GM12878 (cell line): Measurements from ENCODE around the gene PITPNM3. TPM values are rescaled to one million over a fixed set of nuclear protein-coding genes. Genes with fewer than 3 reads are reported as not detected.

Experiments used
- ATAC-seq: fragments of 200-7000 bp; cut with Tn5 transposase; 3 replicates; pipeline ENCODE4 v1.9.1; 2020; ENCODE audit warnings: mild to moderate bottlenecking, moderate library complexity
- BruUV-seq: library from RNA; stranded (reverse); fragments of 400-500 nt; replicated peaks from 2 replicates; lab custom pipeline; 2021; lab: Mats Ljungman, UMichigan
- CTCF ChIA-PET: fragments of 300-600 bp; sonication (Branson Sonifier 250); formaldehyde crosslinking; extraction: SDS; loops from one replicate; lab custom pipeline; 2021; ENCODE audit warnings: inconsistent platforms; lab: Yijun Ruan, JAX
- POLR2A ChIA-PET: fragments of 350-600 bp; formaldehyde crosslinking; extraction: SDS; loops from one replicate; lab custom pipeline; 2021; ENCODE audit warnings: inconsistent platforms; lab: Charles Lee
- RAD21 ChIA-PET: fragments of 300-600 bp; sonication (Branson Sonifier 250); formaldehyde crosslinking; loops from one replicate; lab custom pipeline; 2023; ENCODE audit warnings: antibody characterized with exemption; ENCODE audit not compliant: unreplicated experiment; lab: Charles Lee
- SMC1A ChIA-PET: fragments of 300-600 bp; sonication (Branson Sonifier 250); formaldehyde crosslinking; loops from one replicate; lab custom pipeline; 2023; ENCODE audit not compliant: unreplicated experiment, uncharacterized antibody; lab: Charles Lee
- DNase-seq: peaks from one replicate; pipeline ENCODE4 v3.0.0-alpha.2; 2011; ENCODE audit warnings: low read depth, low spot score
- FAIRE-seq: peaks from 3 replicates; lab custom pipeline; 2011; peaks lifted over from hg19 to GRCh38; lab: Jason Lieb, UNC
- H2AFZ ChIP-seq: 2 replicates; pipeline ENCODE4 v1.6.0; 2011; ENCODE audit warnings: low read depth, low read length, control low read depth; ENCODE audit not compliant: control insufficient read depth
- H3K27ac ChIP-seq: 2 replicates; pipeline ENCODE4 v1.5.1; 2011; ENCODE audit warnings: control low read depth; ENCODE audit not compliant: control insufficient read depth, insufficient read depth
- H3K27me3 ChIP-seq, 2 experiments: replicated peaks in 1 of 2; 2 replicates each; pipeline versions ENCODE4 v1.6.0 to v1.6.1; 2011; ENCODE audit warnings: low read length in 1 of 2; ENCODE audit not compliant: control insufficient read depth in 2 of 2, insufficient read depth in 2 of 2
- H3K36me3 ChIP-seq, 2 experiments: 2 replicates each; pipeline ENCODE4 v1.5.1; 2011; ENCODE audit warnings: low read length in 1 of 2; ENCODE audit not compliant: control insufficient read depth in 2 of 2, insufficient read depth in 2 of 2
- H3K4me1 ChIP-seq: 2 replicates; pipeline ENCODE4 v1.6.1; 2011; ENCODE audit warnings: mild to moderate bottlenecking, low read length, moderate library complexity, mixed read lengths; ENCODE audit not compliant: control insufficient read depth, insufficient read depth
- H3K4me2 ChIP-seq: 2 replicates; pipeline ENCODE4 v1.6.0; 2011; ENCODE audit warnings: control low read depth; ENCODE audit not compliant: control insufficient read depth, insufficient read depth
- H3K4me3 ChIP-seq: fragments of 200-600 bp; sonication (generic); 2 replicates; pipeline ENCODE4 v1.5.1; 2016
- H3K79me2 ChIP-seq: 2 replicates; pipeline ENCODE4 v1.6.0; 2011; ENCODE audit warnings: low read length; ENCODE audit not compliant: control insufficient read depth, insufficient read depth
- H3K9ac ChIP-seq: 2 replicates; pipeline ENCODE4 v1.8.0; 2011; ENCODE audit warnings: low read length, control low read depth, mixed read lengths; ENCODE audit not compliant: control insufficient read depth, insufficient read depth
- H3K9me3 ChIP-seq: replicated peaks from 3 replicates; pipeline ENCODE4 v1.5.1; 2011; ENCODE audit warnings: mild to moderate bottlenecking, low read length; ENCODE audit not compliant: control insufficient read depth, insufficient read depth
- H4K20me1 ChIP-seq: 2 replicates; pipeline ENCODE4 v1.6.0; 2011; ENCODE audit not compliant: control insufficient read depth, insufficient read depth
- FOXK2 ChIP-seq: fragments of 450-650 bp; IDR thresholded peaks from 2 replicates; pipeline ENCODE4 v1.6.1; 2017; ENCODE audit warnings: mild to moderate bottlenecking, moderate library complexity
- LARP7 ChIP-seq: fragments of 450-650 bp; IDR thresholded peaks from 2 replicates; pipeline ENCODE4 v1.6.1; 2017; ENCODE audit warnings: mild to moderate bottlenecking
- POU2F2 ChIP-seq: IDR thresholded peaks from 3 replicates; pipeline ENCODE4 v1.6.1; 2011; ENCODE audit warnings: low read depth, mild to moderate bottlenecking, low read length, borderline replicate concordance
- RAD21 ChIP-seq: IDR thresholded peaks from 2 replicates; pipeline ENCODE4 v1.6.1; 2011; ENCODE audit warnings: mild to moderate bottlenecking, low read depth, low read length, moderate library complexity; ENCODE audit not compliant: insufficient read depth
- SIX5 ChIP-seq: IDR thresholded peaks from 2 replicates; pipeline ENCODE4 v1.6.1; 2011; ENCODE audit warnings: mild to moderate bottlenecking, low read depth, low read length, moderate library complexity; ENCODE audit not compliant: severe bottlenecking
- SMAD1 ChIP-seq: fragments of 450-650 bp; IDR thresholded peaks from 2 replicates; pipeline ENCODE4 v1.6.1; 2018; ENCODE audit warnings: mild to moderate bottlenecking, low read depth; ENCODE audit not compliant: partially characterized antibody
- YY1 ChIP-seq: IDR thresholded peaks from 2 replicates; pipeline ENCODE4 v1.6.1; 2011; ENCODE audit warnings: low read depth, mild to moderate bottlenecking, low read length
- ZBED1 ChIP-seq: IDR thresholded peaks from 2 replicates; pipeline ENCODE4 v1.6.1; 2016; ENCODE audit warnings: borderline replicate concordance
- WGBS: methylation state at CpG from one replicate; pipeline ENCODE4 v1.1.6; 2016; ENCODE audit warnings: low lambda C conversion rate; ENCODE audit not compliant: insufficient replicate concordance, insufficient coverage; ENCODE audit errors: missing lambda C conversion rate; 5-methylcytosine and 5-hydroxymethylcytosine counted together
- in situ Hi-C: fragments of 300-500 bp; cut with MboI; formaldehyde crosslinking; loops from 9 replicates; pipeline ENCODE4 v1.14.3; 2018; ENCODE audit warnings: mixed read lengths
- intact Hi-C: fragments of 100-400 bp; cut with micrococcal nuclease; formaldehyde crosslinking; loops from one replicate; pipeline ENCODE4 v1.14.2; 2022; ENCODE audit not compliant: unreplicated experiment
- polyA plus RNA-seq, 11 experiments: library from polyadenylated mRNA; depleted of rRNA in 4 of 11; unstranded in 6 of 11; stranded (reverse) in 5 of 11; fragments of >200 nt; fragmentation: Nextera tagmentation in 4 of 11; fragmentation: Illumina TruSeq in 1 of 11; extraction: Ambion mirVana in 4 of 11; extraction: Trizol in 1 of 11; gene quantifications; 1 replicate in 1 of 11; 2 replicates in 10 of 11; pipeline versions ENCODE4 v1.2.1 to v1.2.3, GENCODE V29; 2011 to 2016; ENCODE audit warnings: inconsistent platforms in 2 of 11, missing spikeins in 2 of 11, low read depth in 1 of 11
- total RNA-seq, 4 experiments: library from RNA; depleted of rRNA in 3 of 4; stranded (reverse); fragments of >200 nt in 3 of 4; fragmentation: Illumina TruSeq in 1 of 4; extraction: Trizol in 1 of 4; gene quantifications; 2 replicates each; pipeline versions ENCODE4 v1.2.1 to v1.2.3, GENCODE V29; 2013 to 2021
- TF ChIP-seq, protein P1 (sequence below): fragments of 150-350 bp; IDR thresholded peaks from 2 replicates; pipeline ENCODE4 v1.6.1; 2014; ENCODE audit warnings: mild to moderate bottlenecking, low read depth, low read length
- TF ChIP-seq, protein P2 (sequence below): fragments of 450-650 bp; IDR thresholded peaks from 2 replicates; pipeline ENCODE4 v1.6.1; 2016; ENCODE audit warnings: mild to moderate bottlenecking
- TF ChIP-seq, protein P3 (sequence below): fragments of 450-650 bp; IDR thresholded peaks from 2 replicates; pipeline ENCODE4 v1.6.1; 2014; ENCODE audit warnings: mild to moderate bottlenecking
- TF ChIP-seq, protein P4 (sequence below): IDR thresholded peaks from 2 replicates; pipeline ENCODE4 v1.6.1; 2012; ENCODE audit warnings: improper control_type of control experiment, low read depth, low read length; ENCODE audit not compliant: insufficient replicate concordance

Gene PITPNM3
- total and polyA plus RNA-seq, 10 of the 15 experiments (the other 5 are each of a cell fraction or from before 2014, with no cell fraction given) = 0.02 to 0.49 (median 0.19) TPM; not detected in 1

DNA sequence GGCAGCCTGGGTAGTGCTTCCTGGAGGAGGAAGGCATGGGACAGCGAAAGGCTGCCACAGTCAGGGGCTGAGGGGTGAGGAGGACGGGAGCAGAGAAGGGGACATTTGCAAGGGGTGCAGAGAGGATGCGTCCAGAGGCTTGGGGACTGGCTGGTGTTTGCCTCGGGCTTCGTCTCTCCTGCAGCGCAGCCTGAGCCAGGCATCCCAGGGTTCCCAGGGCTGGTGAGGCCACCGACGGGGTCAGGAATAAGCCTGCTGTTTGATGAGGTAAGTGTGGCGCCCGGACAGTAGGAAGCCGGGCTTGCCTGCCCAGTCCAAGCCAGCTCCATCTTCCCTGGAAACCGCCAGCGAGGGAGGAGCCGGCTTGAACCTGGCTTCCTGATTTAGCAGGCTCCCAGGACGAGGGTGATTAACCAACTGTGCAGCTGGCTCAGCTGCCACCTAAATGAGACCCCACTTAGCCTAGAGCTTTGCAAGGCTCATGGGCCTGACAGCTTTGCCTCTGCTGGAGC lies 47.8 kb downstream of the PITPNM3 start:
- H3K36me3 ChIP-seq = no peaks in the 10 kb centered on the region
- H3K79me2 ChIP-seq = no peaks in the 10 kb centered on the region
- DNase-seq (no peak), ATAC-seq (no peak), FAIRE-seq (no peak)
- ChIA-PET RAD21 (no interaction called here), SMC1A (no interaction called here), CTCF (interaction anchor here (0.9 kb wide), 1 partner anchor 33 kb away, joined by 3 read pairs; no protein-coding TSS in a partner anchor)
- in situ Hi-C loops (no loop called here), intact Hi-C loops (no loop called here)
- no peak overlapping the region for H3K4me3 ChIP-seq
- no peaks in the 10 kb centered on the region for H3K27me3 ChIP-seq
- H2AFZ ChIP-seq = no peak overlapping the region
- H3K27ac ChIP-seq = no peak overlapping the region
- BruUV-seq = no TSS peak
- no peaks in the 10 kb centered on the region for H3K4me1 ChIP-seq
- H4K20me1 ChIP-seq = no peaks in the 10 kb centered on the region
- no peak overlapping the region for H3K4me2 ChIP-seq
- no peak overlapping the region for H3K9ac ChIP-seq
- TF ChIP-seq, protein P1, sequence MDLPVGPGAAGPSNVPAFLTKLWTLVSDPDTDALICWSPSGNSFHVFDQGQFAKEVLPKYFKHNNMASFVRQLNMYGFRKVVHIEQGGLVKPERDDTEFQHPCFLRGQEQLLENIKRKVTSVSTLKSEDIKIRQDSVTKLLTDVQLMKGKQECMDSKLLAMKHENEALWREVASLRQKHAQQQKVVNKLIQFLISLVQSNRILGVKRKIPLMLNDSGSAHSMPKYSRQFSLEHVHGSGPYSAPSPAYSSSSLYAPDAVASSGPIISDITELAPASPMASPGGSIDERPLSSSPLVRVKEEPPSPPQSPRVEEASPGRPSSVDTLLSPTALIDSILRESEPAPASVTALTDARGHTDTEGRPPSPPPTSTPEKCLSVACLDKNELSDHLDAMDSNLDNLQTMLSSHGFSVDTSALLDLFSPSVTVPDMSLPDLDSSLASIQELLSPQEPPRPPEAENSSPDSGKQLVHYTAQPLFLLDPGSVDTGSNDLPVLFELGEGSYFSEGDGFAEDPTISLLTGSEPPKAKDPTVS = no peak
- TF ChIP-seq ZBED1 (no peak), LARP7 (no peak), YY1 (no peak), SMAD1 (no peak), SIX5 (no peak), FOXK2 (no peak), POU2F2 (no peak), RAD21 (no peak)
- TF ChIP-seq, protein P2, sequence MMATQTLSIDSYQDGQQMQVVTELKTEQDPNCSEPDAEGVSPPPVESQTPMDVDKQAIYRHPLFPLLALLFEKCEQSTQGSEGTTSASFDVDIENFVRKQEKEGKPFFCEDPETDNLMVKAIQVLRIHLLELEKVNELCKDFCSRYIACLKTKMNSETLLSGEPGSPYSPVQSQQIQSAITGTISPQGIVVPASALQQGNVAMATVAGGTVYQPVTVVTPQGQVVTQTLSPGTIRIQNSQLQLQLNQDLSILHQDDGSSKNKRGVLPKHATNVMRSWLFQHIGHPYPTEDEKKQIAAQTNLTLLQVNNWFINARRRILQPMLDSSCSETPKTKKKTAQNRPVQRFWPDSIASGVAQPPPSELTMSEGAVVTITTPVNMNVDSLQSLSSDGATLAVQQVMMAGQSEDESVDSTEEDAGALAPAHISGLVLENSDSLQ = no peak
- TF ChIP-seq, protein P3, sequence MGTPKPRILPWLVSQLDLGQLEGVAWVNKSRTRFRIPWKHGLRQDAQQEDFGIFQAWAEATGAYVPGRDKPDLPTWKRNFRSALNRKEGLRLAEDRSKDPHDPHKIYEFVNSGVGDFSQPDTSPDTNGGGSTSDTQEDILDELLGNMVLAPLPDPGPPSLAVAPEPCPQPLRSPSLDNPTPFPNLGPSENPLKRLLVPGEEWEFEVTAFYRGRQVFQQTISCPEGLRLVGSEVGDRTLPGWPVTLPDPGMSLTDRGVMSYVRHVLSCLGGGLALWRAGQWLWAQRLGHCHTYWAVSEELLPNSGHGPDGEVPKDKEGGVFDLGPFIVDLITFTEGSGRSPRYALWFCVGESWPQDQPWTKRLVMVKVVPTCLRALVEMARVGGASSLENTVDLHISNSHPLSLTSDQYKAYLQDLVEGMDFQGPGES = no peak
- TF ChIP-seq, protein P4, sequence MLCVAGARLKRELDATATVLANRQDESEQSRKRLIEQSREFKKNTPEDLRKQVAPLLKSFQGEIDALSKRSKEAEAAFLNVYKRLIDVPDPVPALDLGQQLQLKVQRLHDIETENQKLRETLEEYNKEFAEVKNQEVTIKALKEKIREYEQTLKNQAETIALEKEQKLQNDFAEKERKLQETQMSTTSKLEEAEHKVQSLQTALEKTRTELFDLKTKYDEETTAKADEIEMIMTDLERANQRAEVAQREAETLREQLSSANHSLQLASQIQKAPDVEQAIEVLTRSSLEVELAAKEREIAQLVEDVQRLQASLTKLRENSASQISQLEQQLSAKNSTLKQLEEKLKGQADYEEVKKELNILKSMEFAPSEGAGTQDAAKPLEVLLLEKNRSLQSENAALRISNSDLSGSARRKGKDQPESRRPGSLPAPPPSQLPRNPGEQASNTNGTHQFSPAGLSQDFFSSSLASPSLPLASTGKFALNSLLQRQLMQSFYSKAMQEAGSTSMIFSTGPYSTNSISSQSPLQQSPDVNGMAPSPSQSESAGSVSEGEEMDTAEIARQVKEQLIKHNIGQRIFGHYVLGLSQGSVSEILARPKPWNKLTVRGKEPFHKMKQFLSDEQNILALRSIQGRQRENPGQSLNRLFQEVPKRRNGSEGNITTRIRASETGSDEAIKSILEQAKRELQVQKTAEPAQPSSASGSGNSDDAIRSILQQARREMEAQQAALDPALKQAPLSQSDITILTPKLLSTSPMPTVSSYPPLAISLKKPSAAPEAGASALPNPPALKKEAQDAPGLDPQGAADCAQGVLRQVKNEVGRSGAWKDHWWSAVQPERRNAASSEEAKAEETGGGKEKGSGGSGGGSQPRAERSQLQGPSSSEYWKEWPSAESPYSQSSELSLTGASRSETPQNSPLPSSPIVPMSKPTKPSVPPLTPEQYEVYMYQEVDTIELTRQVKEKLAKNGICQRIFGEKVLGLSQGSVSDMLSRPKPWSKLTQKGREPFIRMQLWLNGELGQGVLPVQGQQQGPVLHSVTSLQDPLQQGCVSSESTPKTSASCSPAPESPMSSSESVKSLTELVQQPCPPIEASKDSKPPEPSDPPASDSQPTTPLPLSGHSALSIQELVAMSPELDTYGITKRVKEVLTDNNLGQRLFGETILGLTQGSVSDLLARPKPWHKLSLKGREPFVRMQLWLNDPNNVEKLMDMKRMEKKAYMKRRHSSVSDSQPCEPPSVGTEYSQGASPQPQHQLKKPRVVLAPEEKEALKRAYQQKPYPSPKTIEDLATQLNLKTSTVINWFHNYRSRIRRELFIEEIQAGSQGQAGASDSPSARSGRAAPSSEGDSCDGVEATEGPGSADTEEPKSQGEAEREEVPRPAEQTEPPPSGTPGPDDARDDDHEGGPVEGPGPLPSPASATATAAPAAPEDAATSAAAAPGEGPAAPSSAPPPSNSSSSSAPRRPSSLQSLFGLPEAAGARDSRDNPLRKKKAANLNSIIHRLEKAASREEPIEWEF = no peak
- TF ChIP-seq, all 136 proteins: peak for 0
- POLR2A ChIA-PET = no interaction called here
- H3K9me3 ChIP-seq = no peaks in the 10 kb centered on the region
- 21% methylated on average over 9 of the region's 15 CpGs for WGBS
